Neural cell (in vitro differentiated cells): ENCODE results near the gene ST3GAL5. TPM values are rescaled to one million over a fixed set of nuclear protein-coding genes. Genes with fewer than 3 reads are reported as not detected.

Source experiments
- H2AFZ ChIP-seq: fragments of 200-600, 300-800 bp; sonication (generic), shearing (Covaris generic); 2 replicates; pipeline ENCODE4 v1.6.0; 2014; ENCODE audit warnings: low read depth, mild to moderate bottlenecking, antibody characterized with exemption, low read length, moderate library complexity
- H3F3A ChIP-seq: fragments of 200-600 bp; shearing (Covaris generic); 2 replicates; pipeline ENCODE4 v1.6.1; 2016; ENCODE audit warnings: mild to moderate bottlenecking, moderate library complexity, mixed read lengths, antibody characterized with exemption, low read length; ENCODE audit not compliant: insufficient read depth, poor library complexity, severe bottlenecking
- H3K27ac ChIP-seq: fragments of 200-600, 300-800 bp; sonication (generic), shearing (Covaris generic); 2 replicates; pipeline ENCODE4 v1.5.1; 2014; ENCODE audit warnings: mild to moderate bottlenecking, low read length, moderate library complexity
- H3K27me3 ChIP-seq: fragments of 300-800, 200-600 bp; sonication (generic), shearing (Covaris generic); 2 replicates; pipeline ENCODE4 v1.6.0; 2014; ENCODE audit warnings: mild to moderate bottlenecking, low read depth, low read length, moderate library complexity; ENCODE audit not compliant: insufficient read depth
- H3K36me3 ChIP-seq: fragments of 300-800, 200-600 bp; sonication (generic), shearing (Covaris generic); 2 replicates; pipeline ENCODE4 v1.5.1; 2014; ENCODE audit warnings: mild to moderate bottlenecking, antibody characterized with exemption, low read length, moderate library complexity; ENCODE audit not compliant: insufficient read depth
- H3K4me2 ChIP-seq: fragments of 300-800, 200-600 bp; sonication (generic), shearing (Covaris generic); 2 replicates; pipeline ENCODE4 v1.6.0; 2014; ENCODE audit warnings: mild to moderate bottlenecking, low read length
- H3K4me3 ChIP-seq: fragments of 300-800, 200-600 bp; sonication (generic), shearing (Covaris generic); 2 replicates; pipeline ENCODE4 v1.5.1; 2014; ENCODE audit warnings: mild to moderate bottlenecking, low read length, moderate library complexity
- H3K79me2 ChIP-seq: fragments of 200-600 bp; shearing (Covaris generic); replicated peaks from 2 replicates; pipeline ENCODE4 v1.6.0; 2014; ENCODE audit warnings: mild to moderate bottlenecking, low read length, moderate library complexity; ENCODE audit not compliant: insufficient read depth
- H3K9ac ChIP-seq: fragments of 300-800, 200-600 bp; sonication (generic), shearing (Covaris generic); 2 replicates; pipeline ENCODE4 v1.6.1; 2016; ENCODE audit warnings: mild to moderate bottlenecking, low read length, mixed read lengths
- H3K9me2 ChIP-seq: fragments of 200-600 bp; shearing (Covaris generic); 2 replicates; pipeline ENCODE4 v1.6.1; 2016; ENCODE audit warnings: mild to moderate bottlenecking, low read length, mixed read lengths; ENCODE audit not compliant: insufficient read depth
- H3K9me3 ChIP-seq: fragments of 200-600, 300-800 bp; sonication (generic), shearing (Covaris generic); 2 replicates; pipeline ENCODE4 v1.6.1; 2016; ENCODE audit warnings: mild to moderate bottlenecking, mixed run types, low read length, moderate library complexity, mixed read lengths
- H4K20me1 ChIP-seq: fragments of 200-600 bp; shearing (Covaris generic); 2 replicates; pipeline ENCODE4 v1.6.1; 2016; ENCODE audit warnings: mild to moderate bottlenecking, mixed run types; ENCODE audit not compliant: insufficient read depth
- CTCF ChIP-seq: fragments of 450-650 bp; IDR thresholded peaks from 2 replicates; pipeline ENCODE4 v1.5.1; 2014; ENCODE audit warnings: antibody characterized with exemption, mild to moderate bottlenecking, moderate library complexity; ENCODE audit not compliant: poor library complexity, severe bottlenecking
- EP300 ChIP-seq: fragments of 450-650 bp; conservative IDR thresholded peaks from 2 replicates; pipeline ENCODE4 v1.6.1; 2014; ENCODE audit warnings: antibody characterized with exemption, mild to moderate bottlenecking, moderate library complexity; ENCODE audit not compliant: poor library complexity, severe bottlenecking
- EZH2 ChIP-seq: fragments of 200-600, 300-800 bp; shearing (Covaris generic), sonication (generic); IDR thresholded peaks from 2 replicates; pipeline ENCODE4 v1.6.1; 2014; ENCODE audit warnings: antibody characterized with exemption, low read length, borderline replicate concordance, mild to moderate bottlenecking; ENCODE audit not compliant: insufficient read depth, poor library complexity, severe bottlenecking
- MXI1 ChIP-seq: fragments of 450-650 bp; conservative IDR thresholded peaks from 2 replicates; pipeline ENCODE4 v1.6.1; 2014; ENCODE audit warnings: antibody characterized with exemption, mild to moderate bottlenecking; ENCODE audit not compliant: poor library complexity, severe bottlenecking
- POLR2AphosphoS5 ChIP-seq: IDR thresholded peaks from 2 replicates; pipeline ENCODE4 v1.6.1; 2012
- RAD21 ChIP-seq: fragments of 450-650 bp; conservative IDR thresholded peaks from 2 replicates; pipeline ENCODE4 v1.6.1; 2014; ENCODE audit warnings: antibody characterized with exemption, mild to moderate bottlenecking, moderate library complexity
- SMC3 ChIP-seq: fragments of 450-650 bp; conservative IDR thresholded peaks from 2 replicates; pipeline ENCODE4 v1.6.1; 2014; ENCODE audit warnings: antibody characterized with exemption, mild to moderate bottlenecking, moderate library complexity; ENCODE audit not compliant: poor library complexity
- TAF1 ChIP-seq: IDR thresholded peaks from 2 replicates; pipeline ENCODE4 v1.6.1; 2012; ENCODE audit warnings: low read depth
- polyA plus RNA-seq: library from polyadenylated mRNA; depleted of rRNA; stranded (reverse); fragments of >200 nt; gene quantifications from 2 replicates; pipeline ENCODE4 v1.2.3, GENCODE V29; 2014
- TF ChIP-seq, protein P1 (sequence below): IDR thresholded peaks from 2 replicates; pipeline ENCODE4 v1.6.1; 2012; ENCODE audit warnings: borderline replicate concordance

The ST3GAL5 gene
- polyA plus RNA-seq, 1 donor from 2014 or later = 55.6 TPM

DNA sequence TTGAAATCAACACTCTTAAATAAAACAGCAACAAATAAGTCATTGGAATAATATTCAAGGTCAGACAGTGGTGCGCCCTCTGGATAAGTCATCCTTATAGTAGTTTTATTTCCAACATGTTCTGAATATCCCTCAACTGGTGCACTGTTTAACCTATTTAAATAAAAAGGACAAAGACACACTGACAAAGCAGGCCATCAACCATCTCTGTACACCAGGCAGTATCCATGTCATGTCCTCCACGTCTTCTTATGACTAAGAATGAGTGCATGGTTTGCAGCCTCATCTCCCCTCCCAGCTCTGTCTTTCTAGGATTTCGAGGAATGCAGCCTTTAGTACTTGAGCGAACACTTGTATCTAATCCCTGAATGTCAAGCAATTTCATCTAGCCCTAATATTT lies 42.4 kb downstream of the ST3GAL5 start:
- no peak overlapping the region for H3K4me2 ChIP-seq
- H2AFZ ChIP-seq = no peak overlapping the region
- no peaks in the 10 kb centered on the region for H3K9me3 ChIP-seq
- no peak overlapping the region for H3K27ac ChIP-seq
- no peak overlapping the region for H3K4me3 ChIP-seq
- TF ChIP-seq EZH2 = no peak
- TF ChIP-seq EP300 = no peak
- TF ChIP-seq, protein P1, sequence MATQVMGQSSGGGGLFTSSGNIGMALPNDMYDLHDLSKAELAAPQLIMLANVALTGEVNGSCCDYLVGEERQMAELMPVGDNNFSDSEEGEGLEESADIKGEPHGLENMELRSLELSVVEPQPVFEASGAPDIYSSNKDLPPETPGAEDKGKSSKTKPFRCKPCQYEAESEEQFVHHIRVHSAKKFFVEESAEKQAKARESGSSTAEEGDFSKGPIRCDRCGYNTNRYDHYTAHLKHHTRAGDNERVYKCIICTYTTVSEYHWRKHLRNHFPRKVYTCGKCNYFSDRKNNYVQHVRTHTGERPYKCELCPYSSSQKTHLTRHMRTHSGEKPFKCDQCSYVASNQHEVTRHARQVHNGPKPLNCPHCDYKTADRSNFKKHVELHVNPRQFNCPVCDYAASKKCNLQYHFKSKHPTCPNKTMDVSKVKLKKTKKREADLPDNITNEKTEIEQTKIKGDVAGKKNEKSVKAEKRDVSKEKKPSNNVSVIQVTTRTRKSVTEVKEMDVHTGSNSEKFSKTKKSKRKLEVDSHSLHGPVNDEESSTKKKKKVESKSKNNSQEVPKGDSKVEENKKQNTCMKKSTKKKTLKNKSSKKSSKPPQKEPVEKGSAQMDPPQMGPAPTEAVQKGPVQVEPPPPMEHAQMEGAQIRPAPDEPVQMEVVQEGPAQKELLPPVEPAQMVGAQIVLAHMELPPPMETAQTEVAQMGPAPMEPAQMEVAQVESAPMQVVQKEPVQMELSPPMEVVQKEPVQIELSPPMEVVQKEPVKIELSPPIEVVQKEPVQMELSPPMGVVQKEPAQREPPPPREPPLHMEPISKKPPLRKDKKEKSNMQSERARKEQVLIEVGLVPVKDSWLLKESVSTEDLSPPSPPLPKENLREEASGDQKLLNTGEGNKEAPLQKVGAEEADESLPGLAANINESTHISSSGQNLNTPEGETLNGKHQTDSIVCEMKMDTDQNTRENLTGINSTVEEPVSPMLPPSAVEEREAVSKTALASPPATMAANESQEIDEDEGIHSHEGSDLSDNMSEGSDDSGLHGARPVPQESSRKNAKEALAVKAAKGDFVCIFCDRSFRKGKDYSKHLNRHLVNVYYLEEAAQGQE = no peak
- TF ChIP-seq RAD21 = no peak
- no peak for TF ChIP-seq POLR2AphosphoS5
- no peak for TF ChIP-seq CTCF
- no peak for TF ChIP-seq MXI1
- TF ChIP-seq TAF1 = no peak
- no peak for TF ChIP-seq SMC3
- no peaks in the 10 kb centered on the region for H3F3A ChIP-seq
- no peaks in the 10 kb centered on the region for H3K27me3 ChIP-seq
- H3K9me2 ChIP-seq = no peaks in the 10 kb centered on the region
- H4K20me1 ChIP-seq = no peaks in the 10 kb centered on the region
- H3K36me3 ChIP-seq = peaks cover 9% of the 10 kb centered on the region
- no peak overlapping the region for H3K9ac ChIP-seq
- no peaks in the 10 kb centered on the region for H3K79me2 ChIP-seq

GRCh38 chr2:85844486-85844885 lies 44.3 kb downstream of the ST3GAL5 start:
- no peaks in the 10 kb centered on the region for H3K27me3 ChIP-seq
- no peak for TF ChIP-seq EZH2
- no peak for TF ChIP-seq EP300
- TF ChIP-seq RAD21 = no peak
- TF ChIP-seq TAF1 = no peak
- no peak for TF ChIP-seq MXI1
- no peak for TF ChIP-seq POLR2AphosphoS5
- no peak for TF ChIP-seq SMC3
- no peak for TF ChIP-seq CTCF
- TF ChIP-seq, protein P1 = no peak

More at GRCh38 chr2:85844486-85844885, 44.3 kb downstream of the ST3GAL5 start:
- Histone ChIP-seq H3K4me2 (no peak overlapping the region), H3K9me2 (no peaks in the 10 kb centered on the region), H3F3A (no peaks in the 10 kb centered on the region), H3K9me3 (no peaks in the 10 kb centered on the region), H2AFZ (no peak overlapping the region), H3K36me3 (peaks cover 12% of the 10 kb centered on the region), H3K9ac (no peak overlapping the region), H3K79me2 (no peaks in the 10 kb centered on the region), H3K27ac (no peak overlapping the region), H4K20me1 (no peaks in the 10 kb centered on the region), H3K4me3 (no peak overlapping the region)
